ENCODE data around the gene RGS3. TPM values are rescaled to one million over a fixed set of nuclear protein-coding genes. Genes with fewer than 3 reads are reported as not detected.

Gene RGS3
- total and polyA plus RNA-seq, 10 of the 15 experiments (the other 5 are each of a cell fraction or from before 2014, with no cell fraction given): 2.9 to 138 (median 28.8) TPM

GRCh38 chr9:113501852-113502251 lies 38.3 kb downstream of the RGS3 start:
- Histone ChIP-seq H2AFZ (ENCODE audit: control insufficient read depth, low read depth, low read length) (no peak overlapping the region), H3K9ac (ENCODE audit: control insufficient read depth, insufficient read depth, low read length) (no peak overlapping the region), H3K27ac (ENCODE audit: control insufficient read depth, insufficient read depth) (no peak overlapping the region), H3K9me3 (replicated peaks; ENCODE audit: control insufficient read depth, insufficient read depth, low read length) (no peaks in the 10 kb centered on the region), H3K4me2 (ENCODE audit: control insufficient read depth, insufficient read depth) (no peak overlapping the region), H4K20me1 (ENCODE audit: control insufficient read depth, insufficient read depth) (no peaks in the 10 kb centered on the region), H3K4me1 (ENCODE audit: control insufficient read depth, insufficient read depth, low read length) (peaks cover 9% of the 10 kb centered on the region), H3K27me3 (replicated peaks in 1 of 2; ENCODE audit: control insufficient read depth in 2 of 2, insufficient read depth in 2 of 2, low read length in 1 of 2) (no peaks in the 10 kb centered on the region), H3K79me2 (ENCODE audit: control insufficient read depth, insufficient read depth, low read length) (no peaks in the 10 kb centered on the region), H3K36me3 (ENCODE audit: control insufficient read depth in 2 of 2, insufficient read depth in 2 of 2, low read length in 1 of 2) (no peaks in the 10 kb centered on the region), H3K4me3 (no peak overlapping the region)
- ChIA-PET POLR2A (no interaction called here), CTCF (interaction anchor here (2.5 kb wide), 1 partner anchor 15 kb away, joined by 7 read pairs; no protein-coding TSS in a partner anchor), SMC1A (ENCODE audit: uncharacterized antibody, unreplicated experiment) (interaction anchor here (1.0 kb wide), 1 partner anchor 10 kb away, joined by 3 read pairs; no protein-coding TSS in a partner anchor), RAD21 (ENCODE audit: unreplicated experiment) (no interaction called here)
- 59% methylated on average over 5 of the region's 5 CpGs for WGBS (ENCODE audit: insufficient coverage, insufficient replicate concordance, low lambda C conversion rate, missing lambda C conversion rate)
- no TSS peak for BruUV-seq (replicated peaks)
- DNase-seq (ENCODE audit: low read depth, low spot score) (no peak), FAIRE-seq (no peak), ATAC-seq (no peak)
- in situ Hi-C loops (cut with MboI): no loop called here
- intact Hi-C loops (cut with micrococcal nuclease; ENCODE audit: unreplicated experiment): no loop called here
- TF ChIP-seq NFXL1 (IDR thresholded peaks at IDR 0.05; ENCODE audit: borderline replicate concordance) (no peak), NR2C1 (IDR thresholded peaks at IDR 0.05) (no peak), IKZF2 (IDR thresholded peaks at IDR 0.05) (no peak), ZNF274 (IDR thresholded peaks at IDR 0.05; ENCODE audit: insufficient read depth, insufficient read length) (no peak), SUPT20H (IDR thresholded peaks at IDR 0.05; ENCODE audit: borderline replicate concordance, control insufficient read depth, low read depth, low read length) (no peak), SMAD5 (IDR thresholded peaks at IDR 0.05; ENCODE audit: low read depth) (no peak), YY1 (IDR thresholded peaks at IDR 0.05; ENCODE audit: low read depth, low read length) (no peak), PAX8 (IDR thresholded peaks at IDR 0.05) (no peak), ZBED1 (IDR thresholded peaks at IDR 0.05; ENCODE audit: borderline replicate concordance) (no peak), RELA (IDR thresholded peaks at IDR 0.05; ENCODE audit: borderline replicate concordance, partially characterized antibody) (no peak), ZNF622 (IDR thresholded peaks at IDR 0.05) (no peak), CBX3 (IDR thresholded peaks at IDR 0.05; ENCODE audit: borderline replicate concordance, low read depth) (no peak), ZSCAN29 (IDR thresholded peaks at IDR 0.05) (no peak), KAT2A (conservative IDR thresholded peaks at IDR 0.05; ENCODE audit: control insufficient read depth, low read depth, low read length) (no peak)
- TF ChIP-seq, protein P1, sequence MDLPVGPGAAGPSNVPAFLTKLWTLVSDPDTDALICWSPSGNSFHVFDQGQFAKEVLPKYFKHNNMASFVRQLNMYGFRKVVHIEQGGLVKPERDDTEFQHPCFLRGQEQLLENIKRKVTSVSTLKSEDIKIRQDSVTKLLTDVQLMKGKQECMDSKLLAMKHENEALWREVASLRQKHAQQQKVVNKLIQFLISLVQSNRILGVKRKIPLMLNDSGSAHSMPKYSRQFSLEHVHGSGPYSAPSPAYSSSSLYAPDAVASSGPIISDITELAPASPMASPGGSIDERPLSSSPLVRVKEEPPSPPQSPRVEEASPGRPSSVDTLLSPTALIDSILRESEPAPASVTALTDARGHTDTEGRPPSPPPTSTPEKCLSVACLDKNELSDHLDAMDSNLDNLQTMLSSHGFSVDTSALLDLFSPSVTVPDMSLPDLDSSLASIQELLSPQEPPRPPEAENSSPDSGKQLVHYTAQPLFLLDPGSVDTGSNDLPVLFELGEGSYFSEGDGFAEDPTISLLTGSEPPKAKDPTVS (IDR thresholded peaks at IDR 0.05; ENCODE audit: low read depth, low read length): no peak
- TF ChIP-seq, protein P2, sequence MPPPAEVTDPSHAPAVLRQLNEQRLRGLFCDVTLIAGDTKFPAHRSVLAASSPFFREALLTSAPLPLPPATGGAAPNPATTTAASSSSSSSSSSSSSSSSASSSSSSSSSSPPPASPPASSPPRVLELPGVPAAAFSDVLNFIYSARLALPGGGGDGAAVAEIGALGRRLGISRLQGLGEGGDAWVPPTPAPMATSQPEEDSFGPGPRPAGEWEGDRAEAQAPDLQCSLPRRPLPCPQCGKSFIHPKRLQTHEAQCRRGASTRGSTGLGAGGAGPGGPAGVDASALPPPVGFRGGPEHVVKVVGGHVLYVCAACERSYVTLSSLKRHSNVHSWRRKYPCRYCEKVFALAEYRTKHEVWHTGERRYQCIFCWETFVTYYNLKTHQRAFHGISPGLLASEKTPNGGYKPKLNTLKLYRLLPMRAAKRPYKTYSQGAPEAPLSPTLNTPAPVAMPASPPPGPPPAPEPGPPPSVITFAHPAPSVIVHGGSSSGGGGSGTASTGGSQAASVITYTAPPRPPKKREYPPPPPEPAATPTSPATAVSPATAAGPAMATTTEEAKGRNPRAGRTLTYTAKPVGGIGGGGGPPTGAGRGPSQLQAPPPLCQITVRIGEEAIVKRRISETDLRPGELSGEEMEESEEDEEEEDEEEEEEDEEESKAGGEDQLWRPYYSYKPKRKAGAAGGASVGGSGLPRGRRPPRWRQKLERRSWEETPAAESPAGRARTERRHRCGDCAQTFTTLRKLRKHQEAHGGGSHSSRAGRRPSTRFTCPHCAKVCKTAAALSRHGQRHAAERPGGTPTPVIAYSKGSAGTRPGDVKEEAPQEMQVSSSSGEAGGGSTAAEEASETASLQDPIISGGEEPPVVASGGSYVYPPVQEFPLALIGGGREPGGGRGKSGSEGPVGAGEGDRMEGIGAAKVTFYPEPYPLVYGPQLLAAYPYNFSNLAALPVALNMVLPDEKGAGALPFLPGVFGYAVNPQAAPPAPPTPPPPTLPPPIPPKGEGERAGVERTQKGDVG (CRISPR knock-in tag; IDR thresholded peaks at IDR 0.05): no peak
- TF ChIP-seq, protein P3, sequence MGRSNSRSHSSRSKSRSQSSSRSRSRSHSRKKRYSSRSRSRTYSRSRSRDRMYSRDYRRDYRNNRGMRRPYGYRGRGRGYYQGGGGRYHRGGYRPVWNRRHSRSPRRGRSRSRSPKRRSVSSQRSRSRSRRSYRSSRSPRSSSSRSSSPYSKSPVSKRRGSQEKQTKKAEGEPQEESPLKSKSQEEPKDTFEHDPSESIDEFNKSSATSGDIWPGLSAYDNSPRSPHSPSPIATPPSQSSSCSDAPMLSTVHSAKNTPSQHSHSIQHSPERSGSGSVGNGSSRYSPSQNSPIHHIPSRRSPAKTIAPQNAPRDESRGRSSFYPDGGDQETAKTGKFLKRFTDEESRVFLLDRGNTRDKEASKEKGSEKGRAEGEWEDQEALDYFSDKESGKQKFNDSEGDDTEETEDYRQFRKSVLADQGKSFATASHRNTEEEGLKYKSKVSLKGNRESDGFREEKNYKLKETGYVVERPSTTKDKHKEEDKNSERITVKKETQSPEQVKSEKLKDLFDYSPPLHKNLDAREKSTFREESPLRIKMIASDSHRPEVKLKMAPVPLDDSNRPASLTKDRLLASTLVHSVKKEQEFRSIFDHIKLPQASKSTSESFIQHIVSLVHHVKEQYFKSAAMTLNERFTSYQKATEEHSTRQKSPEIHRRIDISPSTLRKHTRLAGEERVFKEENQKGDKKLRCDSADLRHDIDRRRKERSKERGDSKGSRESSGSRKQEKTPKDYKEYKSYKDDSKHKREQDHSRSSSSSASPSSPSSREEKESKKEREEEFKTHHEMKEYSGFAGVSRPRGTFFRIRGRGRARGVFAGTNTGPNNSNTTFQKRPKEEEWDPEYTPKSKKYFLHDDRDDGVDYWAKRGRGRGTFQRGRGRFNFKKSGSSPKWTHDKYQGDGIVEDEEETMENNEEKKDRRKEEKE (IDR thresholded peaks at IDR 0.05): no peak

All from GM12878 (cell line).